GM12878 (cell line): ENCODE results near the gene UCKL1. TPM values are rescaled to one million over a fixed set of nuclear protein-coding genes. Genes with fewer than 3 reads are reported as not detected.
A peak's percentile ranks its signal among the peaks of the same experiment; 100 is the strongest.

ENCODE experiments used
- CBFB ChIP-seq: IDR thresholded peaks from 2 replicates; pipeline ENCODE4 v1.6.1; 2016; ENCODE audit warnings: antibody characterized with exemption, low read depth
- CEBPZ ChIP-seq: fragments of 150-350 bp; IDR thresholded peaks from 2 replicates; pipeline ENCODE4 v1.6.1; 2016; ENCODE audit warnings: low read depth, low read length
- FOXM1 ChIP-seq: IDR thresholded peaks from 2 replicates; pipeline ENCODE4 v1.6.1; 2012; ENCODE audit warnings: low read depth, mild to moderate bottlenecking, inconsistent platforms, low read length, moderate library complexity
- JUND ChIP-seq: IDR thresholded peaks from 2 replicates; pipeline ENCODE4 v1.6.1; 2012; ENCODE audit warnings: low read depth, mild to moderate bottlenecking, low read length, improper control_type of control experiment, moderate library complexity
- RAD51 ChIP-seq: fragments of 450-650 bp; IDR thresholded peaks from 2 replicates; pipeline ENCODE4 v1.6.1; 2016; ENCODE audit warnings: moderate library complexity, mild to moderate bottlenecking, inconsistent platforms
- RELB ChIP-seq: fragments of 450-650 bp; IDR thresholded peaks from 2 replicates; pipeline ENCODE4 v1.6.1; 2017; ENCODE audit warnings: low read depth, mild to moderate bottlenecking, moderate library complexity
- polyA plus RNA-seq, 11 experiments: library from polyadenylated mRNA; depleted of rRNA in 4 of 11; unstranded in 6 of 11; stranded (reverse) in 5 of 11; fragments of >200 nt; fragmentation: Nextera tagmentation in 4 of 11; fragmentation: Illumina TruSeq in 1 of 11; extraction: Ambion mirVana in 4 of 11; extraction: Trizol in 1 of 11; gene quantifications; 1 replicate in 1 of 11; 2 replicates in 10 of 11; pipeline versions ENCODE4 v1.2.1 to v1.2.3, GENCODE V29; 2011 to 2016; ENCODE audit warnings: inconsistent platforms in 2 of 11, missing spikeins in 2 of 11, low read depth in 1 of 11
- total RNA-seq, 4 experiments: library from RNA; depleted of rRNA in 3 of 4; stranded (reverse); fragments of >200 nt in 3 of 4; fragmentation: Illumina TruSeq in 1 of 4; extraction: Trizol in 1 of 4; gene quantifications; 2 replicates each; pipeline versions ENCODE4 v1.2.1 to v1.2.3, GENCODE V29; 2013 to 2021

The UCKL1 gene
- total and polyA plus RNA-seq, 10 of the 15 experiments (the other 5 are each of a cell fraction or from before 2014, with no cell fraction given): 2.4 to 36.3 (median 24.8) TPM

DNA sequence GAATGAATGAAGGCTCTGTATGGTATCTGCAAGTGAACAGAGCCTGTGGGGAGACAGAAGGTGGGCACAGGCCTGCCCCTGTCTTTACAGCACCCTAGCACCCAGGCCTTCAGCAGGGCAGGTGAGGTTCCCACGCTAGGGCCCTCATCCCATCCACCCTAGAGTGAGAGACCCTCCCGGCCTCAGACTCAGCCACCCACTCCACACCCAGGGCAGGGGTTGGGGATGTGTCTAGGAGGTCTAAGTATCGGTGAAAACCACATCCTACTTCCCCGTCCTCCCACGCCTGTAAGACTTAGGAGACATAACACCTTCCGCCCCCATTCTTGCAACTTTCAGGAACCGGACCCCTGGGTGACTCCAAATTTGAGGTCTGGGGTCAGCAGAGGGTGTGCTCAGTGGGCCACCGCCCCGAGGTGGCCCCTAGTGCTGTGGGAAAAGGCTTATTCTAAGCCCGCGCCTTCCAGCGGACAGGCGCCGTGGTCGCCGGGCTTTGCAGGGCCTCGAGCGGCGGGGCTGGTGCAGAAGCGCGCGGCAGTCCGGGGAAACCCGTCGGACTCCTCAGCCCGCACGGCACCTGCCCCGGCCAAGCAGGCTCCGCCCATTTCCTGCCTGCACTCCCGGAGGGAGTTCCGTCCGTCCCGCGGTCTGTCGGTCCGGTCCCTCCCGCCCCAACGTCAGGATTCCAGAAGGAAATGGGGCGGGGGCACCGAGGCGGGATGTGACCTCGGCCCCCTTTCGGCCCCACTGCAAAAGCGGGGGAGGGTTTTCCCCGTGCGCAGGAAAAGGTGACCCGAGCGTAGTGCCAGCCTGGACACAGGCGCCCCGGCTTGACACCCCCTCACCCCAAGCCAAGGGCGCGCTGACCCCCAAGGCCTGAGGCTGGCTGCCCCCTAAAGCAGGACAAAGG lies 22.4 kb upstream of the UCKL1 start (continued):
- TF ChIP-seq CBFB (peak; percentile 71; the same call in 1 of the 2 replicates), RAD51 (no peak), CEBPZ (no peak), JUND (no peak), RELB (peak; percentile 84), FOXM1 (no peak)
- TF ChIP-seq, all 136 proteins: peak for 44
